SKM-1 treated with dmso at 0.1 percent for 144 hours (cell line): ENCODE data around the gene CLCN6.

ENCODE experiments used
- DNase-seq: peaks from one replicate; lab custom pipeline; 2025; ENCODE audit not compliant: unreplicated experiment; lab: John Stamatoyannopoulos, UW

CLCN6 gene

GRCh38 chr1:11847667-11848372 lies 41.8 kb downstream of the CLCN6 start, which contains the start of gene NPPA:
Gene NPPA, minus strand, starts transcription at chr1:11847783. Its CDS starts 99 bp downstream, at chr1:11847684.
- DNase-seq: no peak

GRCh38 chr1:11848373-11848700 lies 42.3 kb downstream of the CLCN6 start:
- DNase-seq: no peak

GRCh38 chr1:11850156-11850555 lies 44.2 kb downstream of the CLCN6 start:
- DNase-seq: no peak

- peak; percentile 97 for DNase-seq
Observed at GRCh38 chr1:11851180-11851579, 45.2 kb downstream of the CLCN6 start.

DNA sequence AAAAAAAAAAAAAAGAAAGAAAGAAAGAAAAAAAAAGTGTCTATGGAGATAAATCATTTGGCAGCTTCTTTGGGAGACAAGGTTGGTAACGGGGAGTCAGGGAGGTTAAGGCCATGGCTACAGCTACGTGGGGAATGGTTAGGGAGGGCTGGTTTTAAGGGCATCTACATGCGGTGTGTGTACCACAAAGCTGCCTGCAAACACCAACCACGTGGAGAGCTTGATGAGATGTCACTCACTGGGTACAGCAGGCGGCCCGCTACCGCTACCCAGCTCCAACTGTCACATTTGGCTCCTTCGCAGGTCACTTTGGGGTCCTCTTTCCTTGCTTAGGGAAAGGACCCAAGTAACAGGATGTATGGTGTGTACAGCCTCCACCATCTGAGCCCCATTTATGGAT lies 48.5 kb downstream of the CLCN6 start:
- DNase-seq: no peak

DNA sequence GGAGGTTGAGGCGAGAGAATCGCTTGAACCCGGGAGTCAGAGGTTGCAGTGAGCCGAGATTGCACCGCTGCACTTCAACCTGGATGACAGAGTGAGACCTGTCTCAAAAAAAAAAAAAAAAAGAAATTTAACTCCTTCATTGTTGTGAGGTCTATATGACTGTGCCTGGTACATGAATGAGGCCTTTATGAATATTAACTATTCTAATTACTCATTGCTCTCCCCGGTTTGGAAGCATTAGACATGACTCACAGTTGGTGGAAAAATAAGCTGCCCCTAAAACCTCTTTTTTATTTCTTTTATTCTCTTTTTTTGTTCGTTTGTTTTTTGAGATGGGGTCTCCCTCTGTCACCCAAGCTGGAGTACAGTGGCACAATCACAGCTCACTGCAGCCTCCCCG lies 49.4 kb downstream of the CLCN6 start:
- DNase-seq: no peak

GRCh38 chr1:11856698-11857097 lies 50.7 kb downstream of the CLCN6 start:
- no peak for DNase-seq

DNA sequence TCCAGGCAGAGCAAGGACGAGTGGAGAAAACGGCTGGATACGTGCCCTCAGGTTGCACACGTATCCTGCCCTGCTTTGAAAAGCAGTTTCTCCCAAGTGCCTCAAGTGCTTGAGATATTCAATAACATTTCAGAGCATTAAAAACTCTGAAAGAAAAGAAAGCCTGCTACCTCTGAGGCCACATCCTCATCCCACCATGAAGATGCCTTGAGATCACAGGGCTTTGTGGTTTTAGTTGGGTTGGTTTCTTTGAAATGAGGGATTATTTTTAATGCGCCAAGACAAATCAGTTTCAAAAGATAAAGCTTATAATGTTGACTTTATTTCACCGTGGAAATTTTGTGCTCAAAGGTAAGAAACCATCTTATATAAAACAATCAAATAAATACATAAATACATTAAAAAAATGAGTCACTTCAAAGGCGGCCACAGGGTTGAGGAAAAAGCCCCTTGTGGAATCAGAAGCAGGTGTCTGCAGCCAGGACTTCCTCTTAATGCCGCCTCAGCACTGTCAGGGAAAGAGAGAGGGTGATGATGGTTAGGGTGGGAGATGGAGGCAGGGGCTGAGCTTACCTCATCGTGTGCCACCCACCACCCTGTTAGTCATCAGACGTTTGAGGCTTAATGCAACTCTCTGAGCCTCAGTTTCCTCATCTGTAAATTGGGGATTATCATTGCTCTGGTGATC lies 51.3 kb downstream of the CLCN6 start:
- DNase-seq: no peak

GRCh38 chr1:11858158-11858557 lies 52.2 kb downstream of the CLCN6 start:
- DNase-seq: no peak

GRCh38 chr1:11858613-11858967 lies 52.6 kb downstream of the CLCN6 start, which contains the start of gene NPPB:
Gene NPPB, minus strand, starts transcription at chr1:11858945. Its CDS starts 112 bp downstream, at chr1:11858833.
- no peak for DNase-seq

DNA sequence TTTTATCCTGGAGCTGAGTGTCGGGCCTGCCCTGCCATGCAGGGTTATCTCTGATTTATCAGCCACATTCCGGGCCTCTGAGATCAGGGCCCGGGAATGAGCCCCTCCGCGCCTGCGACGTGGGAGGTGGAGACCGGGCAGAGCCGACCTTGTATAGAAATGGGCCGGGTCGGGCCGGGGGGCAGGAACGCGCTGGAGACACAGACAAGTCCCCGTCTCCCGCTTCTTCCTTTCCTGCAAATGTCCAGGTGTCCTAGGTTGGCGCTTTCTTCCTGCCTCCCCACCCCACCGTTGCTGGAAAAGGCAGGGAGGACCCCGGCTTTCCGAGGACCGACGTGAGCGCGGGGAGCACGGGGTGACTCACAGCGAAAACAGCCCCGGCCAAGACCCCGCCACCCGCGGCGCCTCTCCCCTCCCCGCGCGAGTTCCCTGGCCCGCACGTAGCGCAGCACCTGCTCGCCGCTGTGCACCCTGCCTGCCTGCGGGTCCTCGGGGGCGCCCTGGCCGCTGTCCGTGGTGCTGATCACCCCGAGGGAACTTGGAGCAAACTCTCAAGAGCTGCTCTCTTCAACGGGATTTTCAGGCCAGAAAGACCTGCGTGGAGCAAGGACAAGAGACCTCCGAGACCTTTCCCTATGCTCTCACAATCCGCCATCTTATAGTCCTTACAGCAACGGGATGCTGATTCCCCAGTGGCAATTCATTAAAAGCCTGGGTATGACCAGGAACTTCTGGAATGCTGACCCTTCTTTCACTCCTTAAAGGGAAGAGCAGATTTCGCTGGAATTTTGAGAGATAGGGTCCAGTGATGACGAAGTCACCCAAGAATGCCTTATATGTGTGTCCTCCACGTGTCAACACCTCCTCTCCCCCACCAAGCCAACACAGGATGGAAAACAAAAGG lies 53.2 kb downstream of the CLCN6 start:
- DNase-seq: peak; percentile 22

GRCh38 chr1:11860083-11860482 lies 54.1 kb downstream of the CLCN6 start:
- no peak for DNase-seq

DNA sequence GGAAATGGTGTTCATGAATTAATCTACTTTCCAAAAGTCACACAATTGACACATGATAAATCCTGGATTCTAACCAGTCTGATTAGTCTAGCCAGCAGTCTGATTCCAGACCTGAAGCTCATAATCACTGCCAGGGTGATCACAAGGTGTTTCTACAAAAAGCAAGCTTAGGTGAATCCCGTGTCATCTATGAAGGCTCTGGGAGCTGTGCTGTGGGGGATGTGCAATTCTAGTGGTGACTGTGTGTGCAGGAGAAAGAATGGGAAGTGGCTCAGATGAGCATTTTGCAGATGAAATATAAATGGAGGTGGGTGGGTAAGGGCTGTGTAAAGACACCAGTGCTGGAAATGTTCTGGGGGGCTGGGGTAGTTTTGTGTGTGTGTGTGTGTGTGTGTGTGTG lies 54.6 kb downstream of the CLCN6 start:
- no peak for DNase-seq

DNA sequence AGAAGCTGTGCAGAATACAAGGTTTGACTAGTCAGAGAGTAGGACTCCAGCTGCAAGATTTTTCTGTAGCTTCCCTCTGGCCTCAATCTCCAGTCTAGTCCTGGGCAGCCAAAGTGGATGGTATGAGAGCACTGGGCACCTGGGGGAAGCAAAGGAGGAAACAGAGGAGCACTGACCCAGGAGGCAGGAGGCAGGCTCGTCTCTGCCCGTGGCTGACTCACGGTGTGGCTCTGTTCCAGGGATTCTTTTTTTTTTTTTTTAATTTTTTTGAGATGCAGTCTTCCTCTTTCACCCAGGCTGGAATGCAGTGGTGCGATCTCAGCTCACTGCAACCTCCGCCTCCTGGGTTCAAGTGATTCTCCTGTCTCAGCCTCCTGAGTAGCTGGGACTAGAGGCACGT lies 56.9 kb downstream of the CLCN6 start:
- no peak for DNase-seq

GRCh38 chr1:11868331-11868980 lies 62.5 kb downstream of the CLCN6 start:
- DNase-seq: no peak

DNA sequence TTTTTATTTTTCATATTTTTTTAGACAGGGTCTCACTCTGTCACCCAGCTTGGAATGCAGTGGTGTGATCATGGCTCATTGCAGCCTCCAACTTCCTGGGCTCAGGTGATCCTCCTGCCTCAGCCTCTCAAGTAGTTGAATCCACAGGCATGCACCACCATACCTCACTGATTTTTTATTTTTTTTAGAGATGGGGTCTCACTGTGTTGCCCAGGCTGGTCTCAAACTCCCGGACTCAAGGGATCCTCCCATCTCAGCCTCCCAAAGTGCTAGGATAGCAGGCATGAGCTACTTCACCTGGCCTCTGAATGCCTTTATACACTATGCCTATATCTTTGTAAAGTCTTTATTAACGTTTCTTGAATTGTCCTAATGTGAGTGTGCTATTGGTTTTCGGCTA lies 63.1 kb downstream of the CLCN6 start:
- no peak for DNase-seq

- DNase-seq: no peak
Observed at GRCh38 chr1:11869650-11870207, 63.7 kb downstream of the CLCN6 start.

DNA sequence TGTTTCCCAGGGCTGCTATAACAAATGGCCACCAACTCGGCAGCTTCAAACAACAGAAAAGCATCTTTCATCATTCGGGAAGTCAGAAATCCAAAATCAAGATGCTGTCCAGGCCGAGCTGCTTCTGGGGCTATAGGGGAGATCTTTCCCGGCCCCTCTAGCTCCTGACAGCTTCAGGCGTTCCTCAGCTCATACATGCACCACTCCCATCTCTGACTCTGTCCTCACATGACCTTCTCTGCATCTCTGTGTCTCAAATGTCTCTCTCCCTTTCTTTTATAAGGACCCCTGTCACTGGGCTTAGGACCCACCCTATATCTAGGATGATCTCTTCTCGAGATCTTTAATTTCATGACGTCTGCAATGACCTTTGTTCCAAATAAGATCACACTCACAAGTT lies 66.6 kb downstream of the CLCN6 start:
- DNase-seq: no peak

DNA sequence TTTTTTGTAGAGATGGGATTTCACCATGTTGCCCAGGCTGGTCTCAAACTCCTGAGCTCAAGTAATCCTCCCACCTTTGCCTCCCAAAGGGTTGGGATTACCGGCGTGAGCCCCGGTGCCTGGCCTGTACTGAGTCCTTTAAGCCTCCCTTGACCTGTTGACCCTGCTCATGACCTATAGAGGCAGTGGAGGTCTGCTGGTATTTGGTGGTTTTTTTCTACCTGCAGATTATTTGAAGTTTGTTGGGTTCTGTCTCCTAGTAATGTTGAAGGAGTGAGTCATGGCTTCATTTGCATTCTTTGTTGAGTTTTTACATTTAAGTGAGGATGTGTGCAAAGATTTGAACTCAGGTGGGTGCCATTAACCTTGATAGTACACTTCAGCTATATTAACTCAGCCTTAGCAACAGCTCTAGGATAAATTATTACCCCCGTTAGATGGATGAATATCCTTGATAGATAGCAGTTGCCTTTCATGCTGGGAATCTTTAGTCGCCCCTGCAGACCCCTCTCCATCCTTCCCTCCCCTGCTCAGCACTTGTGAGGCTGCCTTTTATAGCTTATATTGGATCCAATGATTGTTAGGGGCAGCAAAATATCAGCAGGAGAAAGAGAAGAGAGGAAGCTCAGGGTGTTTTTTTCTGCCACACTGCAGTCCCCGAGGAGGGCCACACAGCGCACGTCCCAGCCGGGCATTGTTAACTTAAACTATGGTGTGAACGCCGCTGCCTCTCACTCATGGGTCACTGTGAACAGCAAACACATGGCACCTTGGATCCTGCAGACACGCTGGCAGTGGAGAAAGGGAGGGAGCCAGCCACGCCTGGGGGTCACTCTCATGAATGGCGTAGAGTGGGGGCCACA lies 67.6 kb downstream of the CLCN6 start:
- no peak for DNase-seq

- DNase-seq: no peak
Observed at GRCh38 chr1:11874258-11874562, 68.2 kb downstream of the CLCN6 start.
